ENCODE data around the gene PHKA1. TPM values are rescaled to one million over a fixed set of nuclear protein-coding genes. Genes with fewer than 3 reads are reported as not detected.

PHKA1 gene
- polyA plus RNA-seq, 1 donor from 2014 or later: 2.7 TPM

DNA sequence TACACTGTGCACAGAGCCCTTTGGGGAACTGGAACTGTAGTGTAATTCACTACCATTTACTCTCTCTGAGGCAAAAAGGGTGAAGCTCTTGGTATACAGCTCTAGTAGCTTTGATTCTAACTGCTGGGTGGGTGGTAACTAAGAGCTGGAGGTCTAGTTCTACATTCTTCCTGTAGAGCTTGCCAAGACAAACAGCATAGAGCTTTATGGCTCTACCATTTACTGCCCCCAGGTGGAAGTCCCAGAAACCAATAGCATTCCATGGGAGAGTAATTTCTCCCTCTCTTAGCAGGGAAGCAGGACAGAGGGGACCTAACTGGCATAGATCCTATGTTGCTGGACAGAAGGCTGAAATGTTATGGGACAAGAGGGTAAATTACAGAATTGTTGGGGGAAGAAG, 168.1 kb downstream of the PHKA1 start:
- no peaks in the 10 kb centered on the region for H3K9me2 ChIP-seq (ENCODE audit: insufficient read depth, low read length)
- TF ChIP-seq MXI1 (conservative IDR thresholded peaks at IDR 0.05; ENCODE audit: poor library complexity, severe bottlenecking) (no peak), RAD21 (conservative IDR thresholded peaks at IDR 0.05) (no peak), POLR2AphosphoS5 (IDR thresholded peaks at IDR 0.05) (no peak)
- H2AFZ ChIP-seq (ENCODE audit: low read depth, low read length): no peak overlapping the region
- no peaks in the 10 kb centered on the region for H3K79me2 ChIP-seq (replicated peaks; ENCODE audit: insufficient read depth, low read length)
- no peak overlapping the region for H3K4me3 ChIP-seq (ENCODE audit: low read length)
- no peaks in the 10 kb centered on the region for H3K36me3 ChIP-seq (ENCODE audit: insufficient read depth, low read length)
- H3K9ac ChIP-seq (ENCODE audit: low read length): no peak overlapping the region
- H3K27me3 ChIP-seq (ENCODE audit: insufficient read depth, low read depth, low read length): no peaks in the 10 kb centered on the region
- no peaks in the 10 kb centered on the region for H3K9me3 ChIP-seq (ENCODE audit: low read length)
- no peak overlapping the region for H3K27ac ChIP-seq (ENCODE audit: low read length)
- H4K20me1 ChIP-seq (ENCODE audit: insufficient read depth): no peaks in the 10 kb centered on the region
- H3K4me2 ChIP-seq (ENCODE audit: low read length): no peak overlapping the region
- no peaks in the 10 kb centered on the region for H3F3A ChIP-seq (ENCODE audit: insufficient read depth, low read length, poor library complexity, severe bottlenecking)

DNA sequence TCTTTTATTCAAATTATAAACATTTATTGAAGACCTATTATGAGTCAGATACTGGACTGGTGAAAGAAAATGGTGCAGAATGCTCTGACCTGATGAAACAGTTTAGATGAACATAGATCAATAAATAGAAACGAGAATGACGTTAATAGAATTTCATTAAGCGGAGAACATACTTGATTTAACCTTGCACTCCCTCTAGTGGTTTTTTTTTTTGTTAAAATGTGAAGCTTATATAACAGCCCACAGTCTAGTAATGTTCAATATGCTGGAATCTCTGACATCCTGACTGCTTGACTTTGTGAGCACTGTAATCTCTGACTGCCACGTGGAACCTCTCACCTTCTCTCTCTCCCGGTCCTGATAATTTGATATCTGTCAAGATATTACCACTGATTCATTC, 173.8 kb downstream of the PHKA1 start:
- TF ChIP-seq SMC3 (conservative IDR thresholded peaks at IDR 0.05; ENCODE audit: poor library complexity) (peak; percentile 49), POLR2AphosphoS5 (IDR thresholded peaks at IDR 0.05) (no peak), TAF1 (IDR thresholded peaks at IDR 0.05; ENCODE audit: low read depth) (no peak), EZH2 (IDR thresholded peaks at IDR 0.05; ENCODE audit: borderline replicate concordance, insufficient read depth, low read length, poor library complexity, severe bottlenecking) (no peak), RAD21 (conservative IDR thresholded peaks at IDR 0.05) (peak; percentile 58)
- TF ChIP-seq, protein P1, sequence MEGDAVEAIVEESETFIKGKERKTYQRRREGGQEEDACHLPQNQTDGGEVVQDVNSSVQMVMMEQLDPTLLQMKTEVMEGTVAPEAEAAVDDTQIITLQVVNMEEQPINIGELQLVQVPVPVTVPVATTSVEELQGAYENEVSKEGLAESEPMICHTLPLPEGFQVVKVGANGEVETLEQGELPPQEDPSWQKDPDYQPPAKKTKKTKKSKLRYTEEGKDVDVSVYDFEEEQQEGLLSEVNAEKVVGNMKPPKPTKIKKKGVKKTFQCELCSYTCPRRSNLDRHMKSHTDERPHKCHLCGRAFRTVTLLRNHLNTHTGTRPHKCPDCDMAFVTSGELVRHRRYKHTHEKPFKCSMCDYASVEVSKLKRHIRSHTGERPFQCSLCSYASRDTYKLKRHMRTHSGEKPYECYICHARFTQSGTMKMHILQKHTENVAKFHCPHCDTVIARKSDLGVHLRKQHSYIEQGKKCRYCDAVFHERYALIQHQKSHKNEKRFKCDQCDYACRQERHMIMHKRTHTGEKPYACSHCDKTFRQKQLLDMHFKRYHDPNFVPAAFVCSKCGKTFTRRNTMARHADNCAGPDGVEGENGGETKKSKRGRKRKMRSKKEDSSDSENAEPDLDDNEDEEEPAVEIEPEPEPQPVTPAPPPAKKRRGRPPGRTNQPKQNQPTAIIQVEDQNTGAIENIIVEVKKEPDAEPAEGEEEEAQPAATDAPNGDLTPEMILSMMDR (IDR thresholded peaks at IDR 0.05; ENCODE audit: poor library complexity, severe bottlenecking): peak; percentile 58
- TF ChIP-seq, protein P2, sequence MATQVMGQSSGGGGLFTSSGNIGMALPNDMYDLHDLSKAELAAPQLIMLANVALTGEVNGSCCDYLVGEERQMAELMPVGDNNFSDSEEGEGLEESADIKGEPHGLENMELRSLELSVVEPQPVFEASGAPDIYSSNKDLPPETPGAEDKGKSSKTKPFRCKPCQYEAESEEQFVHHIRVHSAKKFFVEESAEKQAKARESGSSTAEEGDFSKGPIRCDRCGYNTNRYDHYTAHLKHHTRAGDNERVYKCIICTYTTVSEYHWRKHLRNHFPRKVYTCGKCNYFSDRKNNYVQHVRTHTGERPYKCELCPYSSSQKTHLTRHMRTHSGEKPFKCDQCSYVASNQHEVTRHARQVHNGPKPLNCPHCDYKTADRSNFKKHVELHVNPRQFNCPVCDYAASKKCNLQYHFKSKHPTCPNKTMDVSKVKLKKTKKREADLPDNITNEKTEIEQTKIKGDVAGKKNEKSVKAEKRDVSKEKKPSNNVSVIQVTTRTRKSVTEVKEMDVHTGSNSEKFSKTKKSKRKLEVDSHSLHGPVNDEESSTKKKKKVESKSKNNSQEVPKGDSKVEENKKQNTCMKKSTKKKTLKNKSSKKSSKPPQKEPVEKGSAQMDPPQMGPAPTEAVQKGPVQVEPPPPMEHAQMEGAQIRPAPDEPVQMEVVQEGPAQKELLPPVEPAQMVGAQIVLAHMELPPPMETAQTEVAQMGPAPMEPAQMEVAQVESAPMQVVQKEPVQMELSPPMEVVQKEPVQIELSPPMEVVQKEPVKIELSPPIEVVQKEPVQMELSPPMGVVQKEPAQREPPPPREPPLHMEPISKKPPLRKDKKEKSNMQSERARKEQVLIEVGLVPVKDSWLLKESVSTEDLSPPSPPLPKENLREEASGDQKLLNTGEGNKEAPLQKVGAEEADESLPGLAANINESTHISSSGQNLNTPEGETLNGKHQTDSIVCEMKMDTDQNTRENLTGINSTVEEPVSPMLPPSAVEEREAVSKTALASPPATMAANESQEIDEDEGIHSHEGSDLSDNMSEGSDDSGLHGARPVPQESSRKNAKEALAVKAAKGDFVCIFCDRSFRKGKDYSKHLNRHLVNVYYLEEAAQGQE (IDR thresholded peaks at IDR 0.05; ENCODE audit: borderline replicate concordance): no peak
- no peak overlapping the region for H3K9ac ChIP-seq (ENCODE audit: low read length)
- H3F3A ChIP-seq (ENCODE audit: insufficient read depth, low read length, poor library complexity, severe bottlenecking): no peaks in the 10 kb centered on the region
- H3K4me2 ChIP-seq (ENCODE audit: low read length): no peak overlapping the region
- H4K20me1 ChIP-seq (ENCODE audit: insufficient read depth): no peaks in the 10 kb centered on the region
- no peaks in the 10 kb centered on the region for H3K79me2 ChIP-seq (replicated peaks; ENCODE audit: insufficient read depth, low read length)
- no peaks in the 10 kb centered on the region for H3K9me2 ChIP-seq (ENCODE audit: insufficient read depth, low read length)
- H3K36me3 ChIP-seq (ENCODE audit: insufficient read depth, low read length): no peaks in the 10 kb centered on the region
- no peak overlapping the region for H3K27ac ChIP-seq (ENCODE audit: low read length)
- H2AFZ ChIP-seq (ENCODE audit: low read depth, low read length): no peak overlapping the region
- no peaks in the 10 kb centered on the region for H3K9me3 ChIP-seq (ENCODE audit: low read length)
- no peaks in the 10 kb centered on the region for H3K27me3 ChIP-seq (ENCODE audit: insufficient read depth, low read depth, low read length)
- no peak overlapping the region for H3K4me3 ChIP-seq (ENCODE audit: low read length)

DNA sequence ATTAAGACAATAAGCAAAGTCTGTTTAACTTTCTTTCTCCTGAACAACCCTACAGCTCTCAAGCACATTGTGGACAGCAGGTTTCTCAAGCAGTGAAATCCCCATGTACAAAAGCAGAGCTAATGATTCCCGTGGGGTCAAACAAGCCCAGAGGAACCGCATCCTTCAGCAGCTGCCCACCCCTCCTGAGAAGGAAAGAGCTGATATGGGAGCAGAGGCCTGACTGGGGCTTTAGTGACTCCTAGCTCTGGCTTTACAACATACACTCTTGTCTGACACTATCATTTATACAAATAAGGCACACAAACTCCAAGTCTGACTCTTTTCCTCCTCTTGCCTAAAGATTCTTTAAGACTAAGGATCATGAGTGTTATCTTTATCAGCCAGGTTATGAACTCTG, 174.3 kb downstream of the PHKA1 start:
- H3K9ac ChIP-seq (ENCODE audit: low read length): no peak overlapping the region
- no peak for TF ChIP-seq MXI1 (conservative IDR thresholded peaks at IDR 0.05; ENCODE audit: poor library complexity, severe bottlenecking)
- TF ChIP-seq, protein P2 (IDR thresholded peaks at IDR 0.05; ENCODE audit: borderline replicate concordance): no peak
- no peak for TF ChIP-seq EP300 (conservative IDR thresholded peaks at IDR 0.05; ENCODE audit: poor library complexity, severe bottlenecking)
- no peak for TF ChIP-seq SMC3 (conservative IDR thresholded peaks at IDR 0.05; ENCODE audit: poor library complexity)
- no peak for TF ChIP-seq RAD21 (conservative IDR thresholded peaks at IDR 0.05)
- no peak for TF ChIP-seq TAF1 (IDR thresholded peaks at IDR 0.05; ENCODE audit: low read depth)
- TF ChIP-seq EZH2 (IDR thresholded peaks at IDR 0.05; ENCODE audit: borderline replicate concordance, insufficient read depth, low read length, poor library complexity, severe bottlenecking): no peak
- no peak for TF ChIP-seq POLR2AphosphoS5 (IDR thresholded peaks at IDR 0.05)
- TF ChIP-seq, protein P1 (IDR thresholded peaks at IDR 0.05; ENCODE audit: poor library complexity, severe bottlenecking): no peak
- no peak overlapping the region for H3K4me3 ChIP-seq (ENCODE audit: low read length)
- no peaks in the 10 kb centered on the region for H3K27me3 ChIP-seq (ENCODE audit: insufficient read depth, low read depth, low read length)
- no peak overlapping the region for H2AFZ ChIP-seq (ENCODE audit: low read depth, low read length)
- H4K20me1 ChIP-seq (ENCODE audit: insufficient read depth): no peaks in the 10 kb centered on the region
- no peaks in the 10 kb centered on the region for H3K36me3 ChIP-seq (ENCODE audit: insufficient read depth, low read length)
- H3K27ac ChIP-seq (ENCODE audit: low read length): no peak overlapping the region
- no peaks in the 10 kb centered on the region for H3K9me3 ChIP-seq (ENCODE audit: low read length)
- H3K4me2 ChIP-seq (ENCODE audit: low read length): no peak overlapping the region
- no peaks in the 10 kb centered on the region for H3K79me2 ChIP-seq (replicated peaks; ENCODE audit: insufficient read depth, low read length)
- no peaks in the 10 kb centered on the region for H3F3A ChIP-seq (ENCODE audit: insufficient read depth, low read length, poor library complexity, severe bottlenecking)
- no peaks in the 10 kb centered on the region for H3K9me2 ChIP-seq (ENCODE audit: insufficient read depth, low read length)
